ENCODE data around the gene SKIL.

Gene SKIL

DNA sequence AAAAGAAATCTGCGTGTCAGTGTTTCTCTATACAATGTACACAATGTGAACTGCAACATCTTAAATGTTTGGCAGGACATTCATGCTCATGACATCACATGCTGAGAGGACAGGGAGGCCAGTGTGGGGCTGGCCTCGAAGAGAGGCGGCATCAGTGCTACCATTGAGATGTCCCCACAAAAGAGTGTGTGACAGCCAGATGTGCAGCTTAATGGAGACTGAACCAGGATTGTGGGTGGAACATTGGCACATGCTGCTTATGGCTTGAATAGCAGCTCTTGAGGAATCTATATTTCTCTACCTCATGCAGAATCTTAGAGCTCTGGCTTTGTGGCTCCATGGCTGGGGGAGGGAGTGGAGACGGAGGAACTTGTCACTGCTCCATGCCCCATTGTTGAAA lies 79.7 kb downstream of the SKIL start:
- TF ChIP-seq REST (IDR thresholded peaks at IDR 0.05; ENCODE audit: low read depth) (no peak), EGR1 (IDR thresholded peaks at IDR 0.05) (no peak), USF1 (IDR thresholded peaks at IDR 0.05) (no peak), TCF12 (IDR thresholded peaks at IDR 0.05; ENCODE audit: low read depth) (no peak), CREB1 (IDR thresholded peaks at IDR 0.05; ENCODE audit: low read depth) (no peak), TAF1 (IDR thresholded peaks at IDR 0.05; ENCODE audit: low read depth) (no peak), ZBTB7A (IDR thresholded peaks at IDR 0.05; ENCODE audit: low read depth) (no peak), FOXM1 (IDR thresholded peaks at IDR 0.05; ENCODE audit: borderline replicate concordance, low read depth) (no peak), YY1 (IDR thresholded peaks at IDR 0.05; ENCODE audit: low read depth) (no peak), TEAD4 (IDR thresholded peaks at IDR 0.05) (no peak), EP300 (IDR thresholded peaks at IDR 0.05; ENCODE audit: borderline replicate concordance) (no peak), NFIC (IDR thresholded peaks at IDR 0.05) (no peak), CEBPB (IDR thresholded peaks at IDR 0.05) (no peak), RAD21 (IDR thresholded peaks at IDR 0.05; ENCODE audit: low read depth) (no peak)
- TF ChIP-seq, protein P1, sequence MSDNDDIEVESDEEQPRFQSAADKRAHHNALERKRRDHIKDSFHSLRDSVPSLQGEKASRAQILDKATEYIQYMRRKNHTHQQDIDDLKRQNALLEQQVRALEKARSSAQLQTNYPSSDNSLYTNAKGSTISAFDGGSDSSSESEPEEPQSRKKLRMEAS (IDR thresholded peaks at IDR 0.05), result no peak

GRCh38 chr3:170437696-170438407 lies 80.3 kb downstream of the SKIL start:
- TF ChIP-seq YY1 (IDR thresholded peaks at IDR 0.05; ENCODE audit: low read depth), result no peak
- TF ChIP-seq, protein P1 (IDR thresholded peaks at IDR 0.05), result no peak

GRCh38 chr3:170438836-170439235 lies 81.3 kb downstream of the SKIL start:
- TF ChIP-seq NFIC (IDR thresholded peaks at IDR 0.05) (no peak), TEAD4 (IDR thresholded peaks at IDR 0.05) (no peak)

- TF ChIP-seq CEBPB (IDR thresholded peaks at IDR 0.05), result no peak
- TF ChIP-seq FOXM1 (IDR thresholded peaks at IDR 0.05; ENCODE audit: borderline replicate concordance, low read depth), result no peak
- no peak for TF ChIP-seq ZBTB7A (IDR thresholded peaks at IDR 0.05; ENCODE audit: low read depth)
- TF ChIP-seq NFIC (IDR thresholded peaks at IDR 0.05), result no peak
- no peak for TF ChIP-seq REST (IDR thresholded peaks at IDR 0.05; ENCODE audit: low read depth)
- no peak for TF ChIP-seq CREB1 (IDR thresholded peaks at IDR 0.05; ENCODE audit: low read depth)
- no peak for TF ChIP-seq EGR1 (IDR thresholded peaks at IDR 0.05)
- TF ChIP-seq TCF12 (IDR thresholded peaks at IDR 0.05; ENCODE audit: low read depth), result no peak
- TF ChIP-seq USF1 (IDR thresholded peaks at IDR 0.05), result no peak
- no peak for TF ChIP-seq EP300 (IDR thresholded peaks at IDR 0.05; ENCODE audit: borderline replicate concordance)
- TF ChIP-seq YY1 (IDR thresholded peaks at IDR 0.05; ENCODE audit: low read depth), result no peak
- TF ChIP-seq, protein P1 (IDR thresholded peaks at IDR 0.05), result no peak
- no peak for TF ChIP-seq TAF1 (IDR thresholded peaks at IDR 0.05; ENCODE audit: low read depth)
- no peak for TF ChIP-seq RAD21 (IDR thresholded peaks at IDR 0.05; ENCODE audit: low read depth)
- no peak for TF ChIP-seq TEAD4 (IDR thresholded peaks at IDR 0.05)
Observed at GRCh38 chr3:170440344-170440743, 82.8 kb downstream of the SKIL start.

GRCh38 chr3:170441412-170441811 lies 83.9 kb downstream of the SKIL start:
- no peak for TF ChIP-seq ZBTB7A (IDR thresholded peaks at IDR 0.05; ENCODE audit: low read depth)
- TF ChIP-seq FOXM1 (IDR thresholded peaks at IDR 0.05; ENCODE audit: borderline replicate concordance, low read depth), result no peak
- TF ChIP-seq, protein P1 (IDR thresholded peaks at IDR 0.05), result no peak
- no peak for TF ChIP-seq USF1 (IDR thresholded peaks at IDR 0.05)
- TF ChIP-seq NFIC (IDR thresholded peaks at IDR 0.05), result no peak
- no peak for TF ChIP-seq TCF12 (IDR thresholded peaks at IDR 0.05; ENCODE audit: low read depth)
- TF ChIP-seq TAF1 (IDR thresholded peaks at IDR 0.05; ENCODE audit: low read depth), result no peak
- no peak for TF ChIP-seq EP300 (IDR thresholded peaks at IDR 0.05; ENCODE audit: borderline replicate concordance)
